Neuronal stem cell (in vitro differentiated cells): ENCODE results near the gene NMU.

ENCODE experiments used
- DNase-seq: peaks from one replicate; pipeline ENCODE4 v3.0.0-alpha.2; 2013; ENCODE audit warnings: low spot score
- H2AFZ ChIP-seq: one replicate; pipeline ENCODE4 v1.6.1; 2013; ENCODE audit warnings: mild to moderate bottlenecking, low read length, inconsistent platforms
- H2AK5ac ChIP-seq: 2 replicates; pipeline ENCODE4 v1.6.1; 2013; ENCODE audit warnings: low read depth, mild to moderate bottlenecking, inconsistent platforms, low read length, moderate library complexity, mixed read lengths
- H2BK120ac ChIP-seq: 2 replicates; pipeline ENCODE4 v1.6.1; 2013; ENCODE audit warnings: low read depth, mild to moderate bottlenecking, inconsistent platforms, low read length, moderate library complexity, mixed read lengths
- H2BK12ac ChIP-seq: one replicate; pipeline ENCODE4 v1.6.1; 2013; ENCODE audit warnings: low read length, inconsistent platforms
- H2BK15ac ChIP-seq: 2 replicates; pipeline ENCODE4 v1.6.1; 2013; ENCODE audit warnings: mild to moderate bottlenecking, low read length, inconsistent platforms, mixed read lengths
- H2BK5ac ChIP-seq: one replicate; pipeline ENCODE4 v1.6.1; 2013; ENCODE audit warnings: inconsistent platforms, mild to moderate bottlenecking, low read length, moderate library complexity
- H3K14ac ChIP-seq: one replicate; pipeline ENCODE4 v1.6.1; 2013; ENCODE audit warnings: low read length, inconsistent platforms
- H3K18ac ChIP-seq: 2 replicates; pipeline ENCODE4 v1.6.1; 2013; ENCODE audit warnings: low read length, inconsistent platforms
- H3K23ac ChIP-seq: 2 replicates; pipeline ENCODE4 v1.6.1; 2013; ENCODE audit warnings: low read depth, mild to moderate bottlenecking, mixed read lengths, low read length, inconsistent platforms; ENCODE audit not compliant: poor library complexity
- H3K27ac ChIP-seq: replicated peaks from 3 replicates; pipeline ENCODE4 v1.5.1; 2013; ENCODE audit warnings: low read length, inconsistent platforms
- H3K27me3 ChIP-seq, 3 experiments: 2 replicates each; pipeline ENCODE4 v1.6.1; 2013; ENCODE audit warnings: low read length in 3 of 3, mild to moderate bottlenecking in 2 of 3, inconsistent platforms in 1 of 3, low read depth in 1 of 3, mixed read lengths in 1 of 3, moderate library complexity in 1 of 3; ENCODE audit not compliant: control insufficient read depth in 3 of 3, insufficient read depth in 3 of 3
- H3K36me3 ChIP-seq, 2 donors: replicated peaks in 1 of 2; 2 replicates each; pipeline ENCODE4 v1.6.1; 2013; ENCODE audit warnings: low read length in 2 of 2; ENCODE audit not compliant: control insufficient read depth in 2 of 2, insufficient read depth in 2 of 2
- H3K4ac ChIP-seq: 2 replicates; pipeline ENCODE4 v1.6.1; 2013; ENCODE audit warnings: inconsistent platforms, mild to moderate bottlenecking, low read length, moderate library complexity
- H3K4me1 ChIP-seq, 2 donors: 1 replicate in 1 of 2; 2 replicates in 1 of 2; pipeline ENCODE4 v1.6.1; 2013; ENCODE audit warnings: low read length in 2 of 2, low read depth in 1 of 2; ENCODE audit not compliant: control insufficient read depth in 2 of 2, insufficient read depth in 1 of 2
- H3K4me2 ChIP-seq: one replicate; pipeline ENCODE4 v1.6.1; 2013; ENCODE audit warnings: mild to moderate bottlenecking, low read length, inconsistent platforms; ENCODE audit not compliant: insufficient read depth, poor library complexity, severe bottlenecking
- H3K4me3 ChIP-seq, 2 donors: 2 replicates each; pipeline ENCODE4 v1.5.1; 2013; ENCODE audit warnings: low read length in 2 of 2, mild to moderate bottlenecking in 2 of 2, inconsistent platforms in 1 of 2, moderate library complexity in 1 of 2
- H3K79me1 ChIP-seq: one replicate; pipeline ENCODE4 v1.6.1; 2013; ENCODE audit warnings: low read depth, mild to moderate bottlenecking, inconsistent platforms, low read length, moderate library complexity
- H3K9ac ChIP-seq: one replicate; pipeline ENCODE4 v1.6.1; 2013; ENCODE audit warnings: mild to moderate bottlenecking, low read depth, low read length, inconsistent platforms; ENCODE audit not compliant: poor library complexity
- H3K9me3 ChIP-seq, 2 donors: replicated peaks in 1 of 2; 2 replicates each; pipeline versions ENCODE3 to v1.6.1; 2013; ENCODE audit warnings: low read length in 2 of 2, mild to moderate bottlenecking in 2 of 2, inconsistent platforms in 1 of 2, low read depth in 1 of 2, mixed read lengths in 1 of 2, moderate library complexity in 1 of 2; ENCODE audit not compliant: control insufficient read depth in 2 of 2, insufficient read depth in 1 of 2
- H4K8ac ChIP-seq: one replicate; pipeline ENCODE4 v1.6.1; 2013; ENCODE audit warnings: low read depth, mild to moderate bottlenecking, inconsistent platforms, low read length, moderate library complexity
- H4K91ac ChIP-seq: one replicate; pipeline ENCODE4 v1.6.1; 2013; ENCODE audit warnings: low read length, low read depth, mild to moderate bottlenecking, inconsistent platforms; ENCODE audit not compliant: poor library complexity
- WGBS, 2 donors: extraction: QIAGEN DNeasy Blood & Tissue Kit; methylation state at CpG; one replicate each; pipeline ENCODE4 v1.1.7; 2013; ENCODE audit warnings: missing lambda C conversion rate in 2 of 2, mixed read lengths in 1 of 2; ENCODE audit not compliant: insufficient read length in 2 of 2, insufficient replicate concordance in 1 of 2; ENCODE audit errors: extremely low coverage in 2 of 2; 5-methylcytosine and 5-hydroxymethylcytosine counted together

NMU gene

GRCh38 chr4:55670695-55671094 is 34.6 kb upstream of the NMU start:
- WGBS, 2 donors, result no CpG with 5 or more reads among the region's 2 CpGs
- H4K91ac ChIP-seq, result no peak overlapping the region
- no peaks in the 10 kb centered on the region for H3K79me1 ChIP-seq

GRCh38 chr4:55668449-55668848 is 32.4 kb upstream of the NMU start:
- Histone ChIP-seq H3K23ac (no peak overlapping the region), H3K27me3 (no peaks in the 10 kb centered on the region), H3K9ac (no peak overlapping the region), H4K91ac (no peak overlapping the region), H2AFZ (no peak overlapping the region), H3K79me1 (no peaks in the 10 kb centered on the region), H3K4me3 (no peak overlapping the region), H2BK5ac (no peak overlapping the region), H3K4ac (no peak overlapping the region), H2BK15ac (no peak overlapping the region), H3K27ac (no peak overlapping the region), H3K4me1 (peaks cover 0 to 3% of the 10 kb centered on the region in 2 donors), H2AK5ac (no peak overlapping the region), H4K8ac (no peak overlapping the region), H2BK12ac (no peak overlapping the region), H3K18ac (no peak overlapping the region), H3K4me2 (no peak overlapping the region), H3K36me3 (no peaks in the 10 kb centered on the region), H2BK120ac (no peak overlapping the region), H3K9me3 (peaks cover 0 to 7% of the 10 kb centered on the region in 2 donors), H3K14ac (no peak overlapping the region)
- no CpG with 5 or more reads among the region's 6 CpGs for WGBS, 2 donors
- no peak for DNase-seq

More at GRCh38 chr4:55670695-55671094, 34.6 kb upstream of the NMU start:
- Histone ChIP-seq H3K27ac (no peak overlapping the region), H3K9ac (no peak overlapping the region), H3K23ac (no peak overlapping the region), H3K27me3 (no peaks in the 10 kb centered on the region), H2BK12ac (no peak overlapping the region), H3K9me3 (peaks cover 0 to 9% of the 10 kb centered on the region in 2 donors), H3K4ac (no peak overlapping the region), H2AFZ (no peak overlapping the region), H2BK15ac (no peak overlapping the region), H3K36me3 (no peaks in the 10 kb centered on the region), H3K18ac (no peak overlapping the region), H2BK5ac (no peak overlapping the region), H3K4me3 (no peak overlapping the region), H3K4me1 (peaks cover 6 to 12% of the 10 kb centered on the region in 2 donors), H4K8ac (no peak overlapping the region), H3K14ac (no peak overlapping the region), H2AK5ac (no peak overlapping the region), H3K4me2 (no peak overlapping the region), H2BK120ac (no peak overlapping the region)
- no peak for DNase-seq

GRCh38 chr4:55666535-55666934 is 30.4 kb upstream of the NMU start:
- Histone ChIP-seq H3K36me3 (no peaks in the 10 kb centered on the region), H3K27ac (no peak overlapping the region), H3K79me1 (no peaks in the 10 kb centered on the region), H3K4me2 (no peak overlapping the region), H2BK120ac (no peak overlapping the region), H3K14ac (no peak overlapping the region), H2BK5ac (no peak overlapping the region), H3K23ac (no peak overlapping the region), H3K4me1 (peaks cover 0 to 3% of the 10 kb centered on the region in 2 donors), H3K4ac (no peak overlapping the region), H2BK15ac (no peak overlapping the region), H3K9me3 (no peaks in the 10 kb centered on the region), H4K8ac (no peak overlapping the region), H3K27me3 (no peaks in the 10 kb centered on the region), H2AFZ (no peak overlapping the region), H2BK12ac (no peak overlapping the region), H3K4me3 (no peak overlapping the region), H4K91ac (no peak overlapping the region), H2AK5ac (no peak overlapping the region), H3K18ac (no peak overlapping the region), H3K9ac (no peak overlapping the region)
- DNase-seq, result no peak
- no CpG with 5 or more reads among the region's 1 CpG for WGBS, 2 donors

- no peak overlapping the region for H4K91ac ChIP-seq
- H3K27ac ChIP-seq, result no peak overlapping the region
- no peak overlapping the region for H3K4me3 ChIP-seq
- no peak overlapping the region for H2BK5ac ChIP-seq
- no peak overlapping the region for H2BK120ac ChIP-seq
- no peak overlapping the region for H2AFZ ChIP-seq
- no peaks in the 10 kb centered on the region for H3K4me1 ChIP-seq
- no peak overlapping the region for H2BK15ac ChIP-seq
- no peak overlapping the region for H3K23ac ChIP-seq
- H3K27me3 ChIP-seq, result peaks cover 0 to 6% (median 0%) of the 10 kb centered on the region in 3 experiments
- H2AK5ac ChIP-seq, result no peak overlapping the region
- no peak overlapping the region for H3K4me2 ChIP-seq
- no peak overlapping the region for H3K18ac ChIP-seq
- no peak overlapping the region for H2BK12ac ChIP-seq
- H3K79me1 ChIP-seq, result no peaks in the 10 kb centered on the region
- H3K36me3 ChIP-seq, result no peaks in the 10 kb centered on the region
- no peaks in the 10 kb centered on the region for H3K9me3 ChIP-seq
- no peak for DNase-seq
- no peak overlapping the region for H3K9ac ChIP-seq
- no peak overlapping the region for H3K4ac ChIP-seq
- no peak overlapping the region for H3K14ac ChIP-seq
- no CpG with 5 or more reads among the region's 6 CpGs for WGBS, 2 donors
- no peak overlapping the region for H4K8ac ChIP-seq
Observed at GRCh38 chr4:55663145-55663544, 27.0 kb upstream of the NMU start.
